Activated T-cell treated with anti-CD3 and anti-CD28 coated beads, Interleukin-2, amount 50 U/mL, for 24 hours (primary cell): Measurements from ENCODE around the gene ZBTB20.

ENCODE experiments used
- DNase-seq: peaks from one replicate; pipeline ENCODE4 v3.0.0-alpha.2; 2020
- H3K27ac Mint-ChIP-seq: 2 replicates; pipeline ENCODE4 v1.8.0; 2020; ENCODE audit warnings: mild to moderate bottlenecking, mixed read lengths
- H3K27me3 Mint-ChIP-seq: 2 replicates; pipeline ENCODE4 v1.8.0; 2020; ENCODE audit warnings: mixed read lengths
- H3K36me3 Mint-ChIP-seq: 2 replicates; pipeline ENCODE4 v1.8.0; 2020; ENCODE audit warnings: low read depth, mixed read lengths
- H3K4me1 Mint-ChIP-seq: 2 replicates; pipeline ENCODE4 v1.8.0; 2020; ENCODE audit warnings: low read depth, mixed read lengths
- H3K4me3 Mint-ChIP-seq: 2 replicates; pipeline ENCODE4 v1.8.0; 2020; ENCODE audit warnings: mild to moderate bottlenecking, moderate library complexity, mixed read lengths
- H3K9me3 Mint-ChIP-seq: 2 replicates; pipeline ENCODE4 v1.8.0; 2020; ENCODE audit warnings: mixed read lengths

Gene ZBTB20

DNA sequence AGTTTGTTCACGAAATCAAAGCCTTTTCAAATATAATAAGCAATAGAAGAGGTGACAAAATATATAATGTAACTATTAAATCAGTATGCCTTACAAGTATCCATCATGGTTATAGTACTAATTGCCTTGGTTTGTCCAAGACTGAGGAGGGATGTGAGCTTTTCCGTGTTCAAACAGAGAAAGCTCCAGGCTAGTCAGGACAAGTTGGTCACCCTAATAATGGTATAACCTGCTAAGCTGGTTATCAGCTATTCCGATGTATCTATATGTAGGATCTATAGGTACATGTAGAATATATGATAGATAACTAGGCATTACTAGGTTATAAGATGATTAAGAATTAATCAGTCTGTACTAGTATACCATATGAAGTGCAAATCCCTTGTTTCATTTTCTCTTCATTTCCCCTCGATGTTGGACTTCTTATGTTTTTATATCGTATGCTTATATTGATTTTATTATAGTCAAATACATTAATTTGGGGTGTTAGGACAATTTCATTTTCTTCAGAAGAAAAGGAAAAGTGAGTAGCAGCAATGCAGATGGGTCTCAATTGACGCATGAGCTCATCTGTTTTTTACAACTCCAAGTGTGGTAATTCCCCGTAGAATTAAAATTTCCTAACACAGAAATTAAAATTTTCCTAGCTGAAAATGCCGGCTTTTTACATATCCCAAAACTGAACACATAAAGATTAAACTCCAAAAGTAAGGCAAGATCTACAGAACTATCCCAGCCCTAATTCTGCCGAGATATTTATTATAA, 434.2 kb downstream of the ZBTB20 start:
- no peaks in the 10 kb centered on the region for H3K36me3 Mint-ChIP-seq
- no peaks in the 10 kb centered on the region for H3K9me3 Mint-ChIP-seq
- H3K4me3 Mint-ChIP-seq = no peak overlapping the region
- peaks cover 12% of the 10 kb centered on the region for H3K4me1 Mint-ChIP-seq
- H3K27me3 Mint-ChIP-seq = no peaks in the 10 kb centered on the region
- H3K27ac Mint-ChIP-seq = no peak overlapping the region
- DNase-seq = no peak

DNA sequence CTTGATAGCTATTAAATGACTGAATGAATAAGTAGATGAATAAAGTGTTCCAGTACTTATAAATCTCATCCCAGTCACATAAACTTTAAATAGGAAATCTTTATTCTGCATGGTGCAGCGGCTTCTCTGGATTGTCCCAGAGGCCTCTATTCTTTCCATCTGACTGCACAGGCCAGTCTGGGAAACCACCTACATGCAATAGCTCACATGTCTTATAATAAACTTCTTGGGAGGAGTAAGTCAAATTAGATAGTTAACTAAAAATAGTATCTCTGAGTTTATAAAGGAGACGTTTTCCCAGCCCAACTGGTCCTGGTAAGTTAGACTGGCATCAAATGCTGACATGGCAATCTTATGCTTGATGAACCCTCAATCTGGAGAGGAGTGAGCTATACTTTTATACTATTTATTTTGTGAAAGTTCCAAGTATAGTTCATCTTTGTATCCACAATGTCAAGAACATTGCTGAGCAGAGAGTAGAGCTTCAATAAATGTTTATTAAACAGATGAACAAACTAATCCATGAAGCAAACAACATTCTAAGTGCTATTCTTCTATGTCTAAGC, 435.7 kb downstream of the ZBTB20 start:
- H3K27me3 Mint-ChIP-seq = no peaks in the 10 kb centered on the region
- H3K36me3 Mint-ChIP-seq = no peaks in the 10 kb centered on the region
- H3K9me3 Mint-ChIP-seq = no peaks in the 10 kb centered on the region
- H3K4me3 Mint-ChIP-seq = no peak overlapping the region
- DNase-seq = no peak
- peaks cover 22% of the 10 kb centered on the region for H3K4me1 Mint-ChIP-seq
- H3K27ac Mint-ChIP-seq = no peak overlapping the region

DNA sequence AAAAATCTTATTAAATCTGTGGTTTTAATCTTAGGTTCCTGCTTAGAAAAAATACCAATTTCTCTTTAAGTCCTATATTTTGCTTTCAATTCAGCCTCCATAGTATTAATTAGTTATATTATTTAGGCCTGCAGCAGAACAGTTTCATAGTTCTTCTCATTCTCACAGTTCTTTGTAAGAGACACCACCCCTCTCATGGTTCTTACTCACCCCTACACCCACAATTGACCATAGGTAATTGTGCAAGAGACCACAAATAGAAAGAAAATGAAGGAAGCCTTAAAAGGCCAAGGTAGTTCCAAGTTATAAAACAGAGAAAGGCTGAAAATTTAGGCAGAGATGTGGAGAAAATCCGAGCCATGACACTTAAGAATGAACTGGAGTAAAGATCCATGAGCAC, 438.0 kb downstream of the ZBTB20 start:
- Mint-ChIP-seq H3K27ac (no peak overlapping the region), H3K4me1 (peaks cover 24% of the 10 kb centered on the region), H3K36me3 (no peaks in the 10 kb centered on the region), H3K4me3 (no peak overlapping the region), H3K9me3 (no peaks in the 10 kb centered on the region), H3K27me3 (no peaks in the 10 kb centered on the region)
- no peak for DNase-seq

DNA sequence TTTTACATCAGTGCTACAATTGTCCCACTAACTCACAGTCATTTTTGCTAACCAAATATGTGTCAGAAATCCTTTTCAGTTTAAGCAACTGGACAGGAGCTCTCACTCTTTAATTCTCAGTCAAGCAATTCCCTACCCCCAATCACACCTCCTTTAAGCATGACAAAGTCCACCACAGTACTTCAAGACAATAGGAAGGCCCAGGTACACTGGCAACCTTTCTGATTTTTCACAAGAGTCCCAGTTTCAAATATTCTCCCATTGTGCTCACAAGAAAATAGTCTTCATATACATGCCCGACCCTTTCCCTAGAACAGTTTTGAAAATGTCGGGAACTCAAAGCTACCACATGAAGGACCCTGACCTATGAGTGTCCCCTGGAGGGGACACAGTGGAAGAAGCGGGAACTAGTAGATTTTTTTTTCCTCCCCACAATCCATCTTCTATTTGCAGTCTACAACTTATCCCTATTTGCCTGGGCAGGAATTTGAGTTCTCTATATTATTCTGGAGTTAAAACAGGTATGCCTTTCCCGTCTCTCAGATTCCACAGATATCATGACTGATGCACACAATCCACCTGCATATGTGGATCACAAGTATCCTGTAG, 439.7 kb downstream of the ZBTB20 start:
- H3K4me1 Mint-ChIP-seq = peaks cover 24% of the 10 kb centered on the region
- H3K27me3 Mint-ChIP-seq = no peaks in the 10 kb centered on the region
- H3K4me3 Mint-ChIP-seq = no peak overlapping the region
- no peaks in the 10 kb centered on the region for H3K36me3 Mint-ChIP-seq
- no peak overlapping the region for H3K27ac Mint-ChIP-seq
- DNase-seq = no peak
- no peaks in the 10 kb centered on the region for H3K9me3 Mint-ChIP-seq

DNA sequence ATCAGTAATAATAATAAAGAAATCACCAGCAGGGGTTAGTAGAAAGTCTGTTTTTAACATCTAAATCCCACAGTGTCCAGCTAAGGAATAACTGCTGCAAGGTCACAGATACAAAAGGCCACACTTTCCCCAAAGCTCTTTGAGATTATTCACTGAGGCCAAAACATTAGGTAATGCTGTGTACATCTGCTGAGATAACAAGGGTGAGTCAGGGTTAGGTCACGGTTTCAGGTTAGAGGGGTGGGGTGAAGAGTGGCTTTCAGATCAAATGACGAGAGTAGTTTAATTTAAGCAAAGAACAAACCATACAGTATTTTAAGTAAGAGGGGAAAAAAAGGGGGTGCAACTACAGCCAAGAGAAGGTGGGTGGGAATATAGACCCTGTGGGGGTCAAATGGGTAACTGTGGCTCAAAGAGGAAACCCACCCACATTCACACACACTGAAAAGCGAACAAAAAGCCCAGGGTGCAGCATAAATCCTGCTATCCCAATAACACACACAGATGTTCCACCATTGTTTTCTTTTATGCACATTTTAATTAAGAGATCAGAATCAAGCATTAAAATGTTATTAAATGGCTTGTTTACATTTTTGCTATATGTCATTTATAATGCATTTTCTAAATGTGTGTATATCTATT, 440.4 kb downstream of the ZBTB20 start:
- no peak overlapping the region for H3K4me3 Mint-ChIP-seq
- peak overlapping the region; percentile 9 for H3K27ac Mint-ChIP-seq
- peaks cover 24% of the 10 kb centered on the region for H3K4me1 Mint-ChIP-seq
- H3K36me3 Mint-ChIP-seq = peaks cover under 1% of the 10 kb centered on the region
- no peaks in the 10 kb centered on the region for H3K27me3 Mint-ChIP-seq
- H3K9me3 Mint-ChIP-seq = no peaks in the 10 kb centered on the region
- no peak for DNase-seq

DNA sequence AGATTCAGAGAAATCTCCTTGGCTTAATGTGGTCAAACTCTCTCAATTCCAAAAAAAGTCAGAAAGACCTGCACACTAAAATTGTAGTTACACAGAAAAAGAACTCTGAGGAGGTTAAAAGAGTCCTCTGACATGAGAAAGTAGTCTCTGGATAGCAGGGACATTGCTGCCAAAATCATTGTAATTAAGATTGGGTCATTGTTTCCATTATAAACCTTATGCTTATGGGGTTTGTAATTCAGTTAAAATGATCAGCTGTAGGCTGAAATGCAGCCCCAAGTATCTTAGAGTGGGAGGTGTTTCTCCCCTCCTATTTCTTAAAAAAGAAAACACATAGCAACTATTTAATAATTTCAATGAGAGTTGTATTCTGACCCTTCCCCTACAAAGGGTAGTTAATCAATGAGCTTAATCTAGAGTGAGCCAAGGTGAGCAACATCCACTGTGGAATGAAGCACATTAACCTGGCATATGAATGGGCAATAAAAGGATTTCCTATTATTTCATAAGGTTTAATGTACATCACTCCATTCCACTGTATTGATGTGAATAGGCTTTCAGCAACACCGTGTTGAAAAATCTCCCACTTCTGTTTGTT, 446.4 kb downstream of the ZBTB20 start:
- Mint-ChIP-seq H3K27me3 (no peaks in the 10 kb centered on the region), H3K4me3 (no peak overlapping the region), H3K36me3 (peaks cover 2% of the 10 kb centered on the region), H3K27ac (no peak overlapping the region), H3K9me3 (no peaks in the 10 kb centered on the region), H3K4me1 (peaks cover 5% of the 10 kb centered on the region)
- DNase-seq = no peak

DNA sequence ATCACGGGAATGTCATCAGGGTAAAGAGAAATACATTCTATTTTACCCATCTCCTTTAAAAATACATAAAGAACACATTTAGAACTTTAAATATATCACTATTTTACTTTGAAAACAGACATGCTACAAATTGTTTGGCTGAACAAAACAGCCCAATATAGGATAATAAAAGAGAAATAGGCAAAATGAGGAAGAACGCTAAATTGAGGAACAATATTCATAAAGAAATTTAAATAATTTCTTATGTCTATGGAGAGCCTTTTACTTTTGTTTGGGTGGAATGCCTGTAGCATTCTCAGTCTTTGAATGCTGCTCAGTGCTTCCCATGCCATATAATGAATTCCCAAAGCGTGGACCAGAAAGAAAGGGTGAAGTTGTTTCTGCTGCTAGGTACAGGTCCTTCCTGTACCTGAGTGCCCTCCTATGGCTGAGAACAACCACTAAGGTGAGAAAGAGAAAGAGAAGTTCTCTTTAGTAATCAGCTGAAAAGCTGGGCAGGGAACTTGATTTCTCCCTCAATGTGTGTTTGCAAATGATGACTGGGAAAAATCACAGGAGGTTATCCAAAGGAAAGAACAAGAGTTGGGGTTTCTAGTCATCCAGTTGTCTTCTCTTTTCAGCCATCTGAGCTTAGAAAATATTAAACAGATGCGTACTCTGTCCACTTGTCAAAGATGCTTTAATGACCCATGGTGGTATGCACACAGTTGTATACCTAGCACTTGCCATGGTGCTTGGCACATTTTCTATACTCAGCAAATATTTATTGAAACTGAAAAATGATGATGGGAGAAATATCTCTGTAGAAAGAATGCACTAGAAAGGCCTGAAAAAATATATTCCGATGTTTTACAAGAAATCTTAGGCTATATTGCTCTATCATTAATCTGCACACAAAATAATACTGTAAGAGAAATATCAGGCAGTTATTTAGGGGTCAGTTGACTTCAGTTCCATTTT, 448.7 kb downstream of the ZBTB20 start:
- H3K36me3 Mint-ChIP-seq = peaks cover 2% of the 10 kb centered on the region
- H3K9me3 Mint-ChIP-seq = no peaks in the 10 kb centered on the region
- H3K4me1 Mint-ChIP-seq = peaks cover 5% of the 10 kb centered on the region
- H3K4me3 Mint-ChIP-seq = no peak overlapping the region
- DNase-seq = no peak
- no peaks in the 10 kb centered on the region for H3K27me3 Mint-ChIP-seq
- no peak overlapping the region for H3K27ac Mint-ChIP-seq

DNA sequence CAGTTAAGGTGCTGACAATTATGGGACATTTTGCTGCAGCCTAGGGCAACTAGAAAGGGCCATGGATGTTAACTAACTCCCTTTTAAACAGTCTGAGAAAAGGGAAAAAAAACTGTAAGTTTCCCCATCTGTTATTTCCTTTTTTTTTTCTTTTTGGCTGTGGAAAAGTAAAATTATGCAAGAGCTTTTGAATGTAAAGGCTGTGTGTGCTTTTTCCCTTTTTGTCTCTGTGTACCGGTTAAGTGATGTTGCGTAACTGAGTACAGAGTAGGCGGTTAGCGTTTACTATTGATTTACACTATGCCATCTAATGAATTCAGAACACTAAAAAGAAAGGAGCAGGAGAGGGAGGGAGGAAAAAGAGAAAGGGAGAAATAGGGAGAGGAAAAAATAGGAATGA, 449.7 kb downstream of the ZBTB20 start:
- Mint-ChIP-seq H3K4me3 (no peak overlapping the region), H3K4me1 (peaks cover 9% of the 10 kb centered on the region), H3K9me3 (no peaks in the 10 kb centered on the region), H3K27me3 (no peaks in the 10 kb centered on the region), H3K36me3 (peaks cover 7% of the 10 kb centered on the region), H3K27ac (no peak overlapping the region)
- DNase-seq = no peak

DNA sequence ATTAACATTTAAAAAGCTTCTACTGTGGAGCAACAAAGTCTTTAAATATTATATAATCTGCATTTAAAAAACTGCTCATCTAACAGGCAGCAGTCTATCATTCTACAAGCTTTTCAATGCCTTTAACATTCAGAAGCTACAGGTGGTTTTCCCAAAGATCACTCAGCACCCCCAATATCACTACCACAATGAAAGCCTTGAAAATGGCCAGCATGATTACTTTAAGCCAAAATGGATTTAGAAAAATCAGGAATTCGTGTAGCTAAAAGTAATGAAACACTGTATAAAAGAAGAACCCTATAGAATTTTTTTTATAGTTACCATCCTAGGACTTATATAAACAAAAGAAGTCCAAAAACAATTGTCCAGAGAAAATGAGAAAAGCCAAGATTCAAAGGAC, 452.8 kb downstream of the ZBTB20 start:
- H3K4me3 Mint-ChIP-seq = no peak overlapping the region
- H3K4me1 Mint-ChIP-seq = peaks cover 15% of the 10 kb centered on the region
- H3K27me3 Mint-ChIP-seq = no peaks in the 10 kb centered on the region

DNA sequence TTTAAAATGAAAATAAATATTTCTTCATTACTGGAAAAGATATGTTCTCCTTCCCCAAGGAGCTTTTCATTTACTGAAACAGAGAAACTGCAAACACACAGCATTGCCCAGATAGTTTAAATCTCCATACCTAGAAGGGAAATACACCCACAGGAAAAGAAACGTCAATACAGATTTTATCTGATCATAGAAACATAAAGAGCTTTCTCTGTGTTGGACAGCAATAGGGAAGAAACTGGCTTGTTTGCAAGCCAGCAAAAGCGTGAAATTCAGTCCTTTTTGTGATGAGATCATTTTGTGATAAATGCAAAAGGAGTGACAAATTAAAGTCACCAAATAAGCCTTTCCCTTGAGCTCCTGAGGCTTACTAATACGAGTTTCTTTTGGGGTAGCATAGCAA, 455.2 kb downstream of the ZBTB20 start:
- Mint-ChIP-seq H3K27ac (no peak overlapping the region), H3K9me3 (no peaks in the 10 kb centered on the region), H3K4me1 (peaks cover 30% of the 10 kb centered on the region), H3K36me3 (peaks cover 15% of the 10 kb centered on the region), H3K4me3 (no peak overlapping the region), H3K27me3 (no peaks in the 10 kb centered on the region)
- no peak for DNase-seq

More for the DNA sequence above, 452.8 kb downstream of the ZBTB20 start:
- peaks cover 10% of the 10 kb centered on the region for H3K36me3 Mint-ChIP-seq
- H3K9me3 Mint-ChIP-seq = no peaks in the 10 kb centered on the region
- no peak for DNase-seq
- H3K27ac Mint-ChIP-seq = no peak overlapping the region

DNA sequence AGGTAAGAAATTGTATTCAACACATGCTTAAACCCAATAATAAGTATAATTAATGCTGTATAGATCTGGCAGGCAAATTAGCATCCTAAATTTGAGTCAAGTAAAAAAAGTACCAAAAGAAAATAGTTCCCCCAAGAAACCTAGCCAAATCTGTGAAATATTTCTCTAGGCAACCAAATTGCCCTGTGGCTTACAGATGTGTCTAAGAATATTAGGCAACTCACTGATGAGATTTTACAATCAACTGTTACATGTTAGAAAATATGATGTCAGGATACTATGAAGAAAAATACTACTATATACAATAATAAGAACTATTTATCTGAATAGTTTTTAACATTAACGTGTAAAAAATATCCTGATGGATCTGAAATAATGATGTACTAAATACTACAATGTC, 456.2 kb downstream of the ZBTB20 start:
- Mint-ChIP-seq H3K4me1 (peaks cover 39% of the 10 kb centered on the region), H3K4me3 (no peak overlapping the region), H3K9me3 (no peaks in the 10 kb centered on the region), H3K27ac (no peak overlapping the region), H3K36me3 (peaks cover 15% of the 10 kb centered on the region), H3K27me3 (no peaks in the 10 kb centered on the region)
- DNase-seq = no peak

DNA sequence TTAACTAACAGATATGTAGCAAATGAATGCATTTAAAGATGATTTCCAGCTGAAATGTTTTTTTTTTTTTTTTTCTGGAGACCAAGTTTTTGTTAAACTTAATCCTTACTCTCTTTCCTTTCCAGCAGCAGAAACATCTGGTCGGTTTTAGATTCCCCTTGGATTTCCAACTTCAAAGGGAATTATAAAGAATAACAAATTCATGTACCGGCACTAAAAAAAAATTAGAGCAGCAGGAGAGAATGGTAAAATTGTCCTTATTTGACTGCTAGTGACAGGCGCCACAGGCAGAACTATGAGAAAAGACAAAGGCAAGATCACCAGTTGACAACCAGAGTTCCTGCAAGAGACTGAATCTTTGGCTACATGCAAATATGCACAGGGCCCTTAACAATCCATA, 459.9 kb downstream of the ZBTB20 start:
- no peaks in the 10 kb centered on the region for H3K27me3 Mint-ChIP-seq
- no peak overlapping the region for H3K27ac Mint-ChIP-seq
- H3K9me3 Mint-ChIP-seq = peaks cover 2% of the 10 kb centered on the region
- peaks cover 34% of the 10 kb centered on the region for H3K4me1 Mint-ChIP-seq
- peaks cover 13% of the 10 kb centered on the region for H3K36me3 Mint-ChIP-seq
- no peak overlapping the region for H3K4me3 Mint-ChIP-seq
- DNase-seq = no peak

DNA sequence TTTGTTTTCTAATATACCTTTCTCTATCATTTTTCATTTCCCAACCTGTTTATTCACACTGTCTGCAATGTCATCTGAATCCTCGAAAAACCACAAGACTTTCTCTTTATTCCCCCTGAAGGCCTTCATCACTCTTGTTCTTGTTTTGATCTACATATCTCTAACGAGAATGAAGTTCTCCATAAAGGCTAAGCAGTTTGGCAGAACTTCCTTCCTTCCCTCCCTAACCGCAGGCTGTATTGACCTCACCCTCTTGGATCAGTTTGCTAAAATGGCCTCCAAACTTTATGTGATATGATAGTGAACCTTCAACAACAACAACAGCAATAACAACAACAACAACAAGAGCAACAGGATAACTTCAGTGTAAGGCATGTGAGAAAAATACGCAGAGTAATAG, 460.5 kb downstream of the ZBTB20 start:
- Mint-ChIP-seq H3K4me3 (no peak overlapping the region), H3K27ac (peak overlapping the region; percentile 7)
- DNase-seq = no peak

DNA sequence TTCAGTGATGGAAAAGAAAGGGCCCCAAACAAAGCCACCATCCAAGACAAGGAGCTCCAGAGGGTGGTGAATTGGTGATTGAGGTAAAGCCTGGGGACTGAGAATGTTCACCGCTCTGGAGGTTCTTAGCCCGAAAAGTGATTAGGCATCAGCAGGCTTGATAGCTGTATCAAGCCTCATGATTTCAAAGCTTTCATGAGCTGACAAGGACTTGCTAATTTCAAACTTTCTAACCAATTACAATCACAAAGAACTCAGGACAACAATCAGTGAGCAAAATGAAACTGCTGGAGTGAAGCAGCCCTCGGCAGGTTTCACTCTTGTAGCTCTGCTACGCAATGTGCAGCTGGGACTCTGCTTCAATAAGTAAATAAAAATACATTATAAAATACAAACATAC, 461.9 kb downstream of the ZBTB20 start:
- DNase-seq = no peak
- Mint-ChIP-seq H3K4me1 (peaks cover 26% of the 10 kb centered on the region), H3K9me3 (peaks cover 2% of the 10 kb centered on the region), H3K27me3 (no peaks in the 10 kb centered on the region), H3K27ac (no peak overlapping the region), H3K36me3 (peaks cover 17% of the 10 kb centered on the region), H3K4me3 (no peak overlapping the region)

More for the DNA sequence above, 460.5 kb downstream of the ZBTB20 start:
- Mint-ChIP-seq H3K27me3 (no peaks in the 10 kb centered on the region), H3K36me3 (peaks cover 10% of the 10 kb centered on the region), H3K4me1 (peaks cover 29% of the 10 kb centered on the region), H3K9me3 (peaks cover 2% of the 10 kb centered on the region)
